K562 (cell line): ENCODE measurements around the gene GPR37L1. TPM values are rescaled to one million over a fixed set of nuclear protein-coding genes. Genes with fewer than 3 reads are reported as not detected.

Experiments
- HMG20A ChIP-seq: fragments of 450-650 bp; formaldehyde crosslinking; conservative IDR thresholded peaks from 2 replicates; pipeline ENCODE4 v1.4.0; 2020; ENCODE audit warnings: mild to moderate bottlenecking, mixed read lengths
- KLF1 ChIP-seq: fragments of 450-650 bp; IDR thresholded peaks from 2 replicates; pipeline ENCODE4 v1.6.1; 2016; ENCODE audit warnings: missing genetic modification characterization, missing compliant biosample characterization
- MEIS2 ChIP-seq: fragments of 450-650 bp; IDR thresholded peaks from 2 replicates; pipeline ENCODE4 v1.6.1; 2014; ENCODE audit warnings: mild to moderate bottlenecking; ENCODE audit not compliant: partially characterized antibody
- NFIX ChIP-seq: fragments of 250-450 bp; sonication (Bioruptor Pico); IDR thresholded peaks from 2 replicates; pipeline ENCODE4 v1.4.0; 2020; ENCODE audit warnings: low read depth, mild to moderate bottlenecking, moderate library complexity
- NRF1 ChIP-seq, 2 experiments: fragments of 450-650 bp; IDR thresholded peaks in 1 of 2; conservative IDR thresholded peaks in 1 of 2; 2 replicates each; pipeline ENCODE4 v1.6.1; 2014; ENCODE audit warnings: mild to moderate bottlenecking in 2 of 2
- RFX5 ChIP-seq: IDR thresholded peaks from 2 replicates; pipeline ENCODE4 v1.6.1; 2011; ENCODE audit warnings: low read depth, mild to moderate bottlenecking, improper control_type of control experiment, low read length
- TARDBP ChIP-seq: fragments of 450-650 bp; IDR thresholded peaks from 2 replicates; pipeline ENCODE4 v1.6.1; 2016
- TCF3 ChIP-seq: sonication (generic); formaldehyde crosslinking; IDR thresholded peaks from 2 replicates; pipeline ENCODE4 v1.4.0; 2020; ENCODE audit warnings: mild to moderate bottlenecking, missing genetic modification reagents
- TOE1 ChIP-seq, 2 experiments: fragments of 450-650 bp in 1 of 2; sonication (generic) in 1 of 2; formaldehyde crosslinking in 1 of 2; IDR thresholded peaks; 2 replicates each; pipeline versions ENCODE4 v1.7.1 to v1.8.0; 2016 to 2022; ENCODE audit warnings: borderline replicate concordance in 2 of 2, mild to moderate bottlenecking in 2 of 2, antibody characterized with exemption in 1 of 2, inconsistent platforms in 1 of 2, low read depth in 1 of 2, missing genetic modification reagents in 1 of 2, moderate library complexity in 1 of 2
- ZKSCAN3 ChIP-seq: fragments of 250-450 bp; sonication (Bioruptor Pico); IDR thresholded peaks from 2 replicates; pipeline ENCODE4 v1.4.0; 2020
- ZNF780A ChIP-seq: fragments of 250-450 bp; sonication (Bioruptor Pico); IDR thresholded peaks from 2 replicates; pipeline ENCODE4 v1.5.0; 2021; ENCODE audit warnings: mild to moderate bottlenecking
- polyA plus RNA-seq, 8 experiments: library from polyadenylated mRNA; depleted of rRNA in 4 of 8; stranded (reverse) in 5 of 8; unstranded in 3 of 8; fragments of >200 nt; fragmentation: Nextera tagmentation in 2 of 8; fragmentation: Illumina TruSeq in 1 of 8; extraction: Ambion mirVana in 2 of 8; extraction: Trizol in 1 of 8; gene quantifications; 2 replicates each; pipeline versions ENCODE4 v1.2.1 to v1.2.3, GENCODE V29; 2011 to 2014; ENCODE audit warnings: inconsistent platforms in 1 of 8, missing spikeins in 1 of 8
- total RNA-seq, 7 experiments: library from RNA; depleted of rRNA in 6 of 7; stranded (reverse); fragments of >200 nt in 6 of 7; fragmentation: Illumina TruSeq in 2 of 7; extraction: Trizol in 2 of 7; gene quantifications; 2 replicates each; pipeline versions ENCODE4 v1.2.1 to v1.2.3, GENCODE V29; 2011 to 2021; ENCODE audit warnings: low replicate concordance in 1 of 7
- TF ChIP-seq, protein P1 (sequence below): conservative IDR thresholded peaks from 2 replicates; pipeline ENCODE4 v1.6.1; 2011; ENCODE audit warnings: low read depth, mild to moderate bottlenecking, low read length; ENCODE audit not compliant: control insufficient read depth
- TF ChIP-seq, protein P2 (sequence below): fragments of 450-650 bp; formaldehyde crosslinking; IDR thresholded peaks from 2 replicates; pipeline ENCODE4 v1.4.0; 2020; ENCODE audit warnings: mild to moderate bottlenecking, moderate library complexity
- TF ChIP-seq, protein P3 (sequence below), 2 experiments: fragments of 450-650 bp in 1 of 2; sonication (generic) in 1 of 2; formaldehyde crosslinking in 1 of 2; IDR thresholded peaks; 2 replicates each; pipeline versions ENCODE4 v1.7.1 to v1.9.0; 2016 to 2022; ENCODE audit warnings: inconsistent platforms in 1 of 2, mild to moderate bottlenecking in 1 of 2, missing genetic modification reagents in 1 of 2
- TF ChIP-seq, protein P4 (sequence below): sonication (generic); formaldehyde crosslinking; IDR thresholded peaks from 2 replicates; pipeline ENCODE4 v1.9.0; 2022; ENCODE audit warnings: mild to moderate bottlenecking, missing genetic modification reagents

Gene GPR37L1
- total and polyA plus RNA-seq, 9 of the 15 experiments (the other 6 are each of a cell fraction or from before 2014, with no cell fraction given), result not detected

DNA sequence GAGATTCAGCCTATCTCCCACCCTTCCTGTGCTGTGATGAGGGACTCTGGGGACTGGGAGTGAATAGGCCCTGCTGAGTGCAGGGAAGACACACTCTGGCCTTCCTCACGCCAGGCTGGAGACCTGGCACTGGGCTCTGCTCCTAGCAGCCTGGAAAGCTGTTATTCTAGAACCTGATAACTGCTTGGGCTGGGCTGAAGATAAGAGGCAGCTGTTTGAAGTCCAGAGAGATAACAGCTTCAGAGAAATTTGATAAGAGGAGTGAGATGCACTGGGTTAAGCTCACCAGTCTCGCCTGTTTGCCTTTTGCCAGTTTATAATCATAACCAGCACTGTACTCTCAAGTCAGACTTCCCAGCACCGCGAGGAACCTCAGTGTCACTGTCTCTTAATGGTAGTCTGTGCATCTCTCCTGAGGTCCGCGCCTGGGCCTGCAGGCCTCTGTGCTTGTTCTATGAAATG is 46.6 kb upstream of the GPR37L1 start (continued):
- TF ChIP-seq, protein P1, sequence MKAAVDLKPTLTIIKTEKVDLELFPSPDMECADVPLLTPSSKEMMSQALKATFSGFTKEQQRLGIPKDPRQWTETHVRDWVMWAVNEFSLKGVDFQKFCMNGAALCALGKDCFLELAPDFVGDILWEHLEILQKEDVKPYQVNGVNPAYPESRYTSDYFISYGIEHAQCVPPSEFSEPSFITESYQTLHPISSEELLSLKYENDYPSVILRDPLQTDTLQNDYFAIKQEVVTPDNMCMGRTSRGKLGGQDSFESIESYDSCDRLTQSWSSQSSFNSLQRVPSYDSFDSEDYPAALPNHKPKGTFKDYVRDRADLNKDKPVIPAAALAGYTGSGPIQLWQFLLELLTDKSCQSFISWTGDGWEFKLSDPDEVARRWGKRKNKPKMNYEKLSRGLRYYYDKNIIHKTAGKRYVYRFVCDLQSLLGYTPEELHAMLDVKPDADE, result 0 out of 2 replicates have a peak, but pooled peaks have one; percentile 26
- TF ChIP-seq, protein P2, sequence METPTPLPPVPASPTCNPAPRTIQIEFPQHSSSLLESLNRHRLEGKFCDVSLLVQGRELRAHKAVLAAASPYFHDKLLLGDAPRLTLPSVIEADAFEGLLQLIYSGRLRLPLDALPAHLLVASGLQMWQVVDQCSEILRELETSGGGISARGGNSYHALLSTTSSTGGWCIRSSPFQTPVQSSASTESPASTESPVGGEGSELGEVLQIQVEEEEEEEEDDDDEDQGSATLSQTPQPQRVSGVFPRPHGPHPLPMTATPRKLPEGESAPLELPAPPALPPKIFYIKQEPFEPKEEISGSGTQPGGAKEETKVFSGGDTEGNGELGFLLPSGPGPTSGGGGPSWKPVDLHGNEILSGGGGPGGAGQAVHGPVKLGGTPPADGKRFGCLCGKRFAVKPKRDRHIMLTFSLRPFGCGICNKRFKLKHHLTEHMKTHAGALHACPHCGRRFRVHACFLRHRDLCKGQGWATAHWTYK, result peak; percentile 95
- TF ChIP-seq KLF1 (tag), result 0 out of 2 replicates have a peak, but pooled peaks have one; percentile 58
- TF ChIP-seq NFIX (CRISPR knock-in tag), result no peak
- peak; percentile 92 for TF ChIP-seq TCF3 (CRISPR knock-in tag)
- peak; percentile 94 for TF ChIP-seq TARDBP
- peak; percentile 18; the same call in 1 of the 2 replicates for TF ChIP-seq TOE1 (IDR thresholded peaks at IDR 0.05; ENCODE audit: borderline replicate concordance)
- no peak for TF ChIP-seq TOE1 (CRISPR knock-in tag; IDR thresholded peaks at IDR 0.05; ENCODE audit: borderline replicate concordance, low read depth)
- no peak for TF ChIP-seq ZKSCAN3
- TF ChIP-seq, protein P3, sequence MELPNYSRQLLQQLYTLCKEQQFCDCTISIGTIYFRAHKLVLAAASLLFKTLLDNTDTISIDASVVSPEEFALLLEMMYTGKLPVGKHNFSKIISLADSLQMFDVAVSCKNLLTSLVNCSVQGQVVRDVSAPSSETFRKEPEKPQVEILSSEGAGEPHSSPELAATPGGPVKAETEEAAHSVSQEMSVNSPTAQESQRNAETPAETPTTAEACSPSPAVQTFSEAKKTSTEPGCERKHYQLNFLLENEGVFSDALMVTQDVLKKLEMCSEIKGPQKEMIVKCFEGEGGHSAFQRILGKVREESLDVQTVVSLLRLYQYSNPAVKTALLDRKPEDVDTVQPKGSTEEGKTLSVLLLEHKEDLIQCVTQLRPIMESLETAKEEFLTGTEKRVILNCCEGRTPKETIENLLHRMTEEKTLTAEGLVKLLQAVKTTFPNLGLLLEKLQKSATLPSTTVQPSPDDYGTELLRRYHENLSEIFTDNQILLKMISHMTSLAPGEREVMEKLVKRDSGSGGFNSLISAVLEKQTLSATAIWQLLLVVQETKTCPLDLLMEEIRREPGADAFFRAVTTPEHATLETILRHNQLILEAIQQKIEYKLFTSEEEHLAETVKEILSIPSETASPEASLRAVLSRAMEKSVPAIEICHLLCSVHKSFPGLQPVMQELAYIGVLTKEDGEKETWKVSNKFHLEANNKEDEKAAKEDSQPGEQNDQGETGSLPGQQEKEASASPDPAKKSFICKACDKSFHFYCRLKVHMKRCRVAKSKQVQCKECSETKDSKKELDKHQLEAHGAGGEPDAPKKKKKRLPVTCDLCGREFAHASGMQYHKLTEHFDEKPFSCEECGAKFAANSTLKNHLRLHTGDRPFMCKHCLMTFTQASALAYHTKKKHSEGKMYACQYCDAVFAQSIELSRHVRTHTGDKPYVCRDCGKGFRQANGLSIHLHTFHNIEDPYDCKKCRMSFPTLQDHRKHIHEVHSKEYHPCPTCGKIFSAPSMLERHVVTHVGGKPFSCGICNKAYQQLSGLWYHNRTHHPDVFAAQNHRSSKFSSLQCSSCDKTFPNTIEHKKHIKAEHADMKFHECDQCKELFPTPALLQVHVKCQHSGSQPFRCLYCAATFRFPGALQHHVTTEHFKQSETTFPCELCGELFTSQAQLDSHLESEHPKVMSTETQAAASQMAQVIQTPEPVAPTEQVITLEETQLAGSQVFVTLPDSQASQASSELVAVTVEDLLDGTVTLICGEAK (IDR thresholded peaks at IDR 0.05), result no peak
- TF ChIP-seq, protein P3 (CRISPR knock-in tag; IDR thresholded peaks at IDR 0.05), result no peak
- no peak for TF ChIP-seq MEIS2
- TF ChIP-seq, protein P4, sequence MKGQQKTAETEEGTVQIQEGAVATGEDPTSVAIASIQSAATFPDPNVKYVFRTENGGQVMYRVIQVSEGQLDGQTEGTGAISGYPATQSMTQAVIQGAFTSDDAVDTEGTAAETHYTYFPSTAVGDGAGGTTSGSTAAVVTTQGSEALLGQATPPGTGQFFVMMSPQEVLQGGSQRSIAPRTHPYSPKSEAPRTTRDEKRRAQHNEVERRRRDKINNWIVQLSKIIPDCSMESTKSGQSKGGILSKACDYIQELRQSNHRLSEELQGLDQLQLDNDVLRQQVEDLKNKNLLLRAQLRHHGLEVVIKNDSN (CRISPR knock-in tag), result no peak
- no peak for TF ChIP-seq RFX5
- TF ChIP-seq NRF1 (conservative IDR thresholded peaks at IDR 0.05 in 1 of 2, IDR thresholded peaks at IDR 0.05 in 1 of 2), result no peak
- TF ChIP-seq HMG20A (CRISPR knock-in tag), result peak; percentile 70; the same call in 1 of the 2 replicates
- TF ChIP-seq ZNF780A (CRISPR knock-in tag), result no peak
